WERI-Rb-1 (cell line): ENCODE data around the gene HSPA1B.
"Not testable (repeated sequence)": the region's sequence is repeated elsewhere in the genome, so short reads cannot be mapped to it uniquely, and the experiment has no call there.

Experiments used
- DNase-seq: peaks from one replicate; pipeline ENCODE4 v3.0.0-alpha.2; 2020
- H3K27ac ChIP-seq: fragments of 250-450 bp; sonication (Bioruptor Pico); 2 replicates; pipeline ENCODE4 v1.5.1; 2020; ENCODE audit warnings: mild to moderate bottlenecking, moderate library complexity
- H3K27me3 ChIP-seq: fragments of 250-450 bp; sonication (Bioruptor Pico); 2 replicates; pipeline ENCODE4 v1.5.1; 2021; ENCODE audit warnings: mild to moderate bottlenecking, low read depth, moderate library complexity; ENCODE audit not compliant: insufficient read depth, severe bottlenecking
- H3K36me3 ChIP-seq: fragments of 250-450 bp; sonication (Bioruptor Pico); 2 replicates; pipeline ENCODE4 v1.5.1; 2020; ENCODE audit warnings: mild to moderate bottlenecking, moderate library complexity
- H3K4me3 ChIP-seq: 2 replicates; pipeline ENCODE4 v1.5.1; 2011; ENCODE audit warnings: low read depth, mild to moderate bottlenecking, control low read depth, low read length
- H3K9me3 ChIP-seq: fragments of 250-450 bp; sonication (Bioruptor Pico); 2 replicates; pipeline ENCODE4 v1.5.1; 2021; ENCODE audit warnings: mild to moderate bottlenecking, moderate library complexity; ENCODE audit not compliant: severe bottlenecking
- CTCF ChIP-seq: IDR thresholded peaks from 2 replicates; pipeline ENCODE4 v1.5.1; 2011; ENCODE audit warnings: low read depth, mild to moderate bottlenecking, control low read depth, inconsistent platforms, low read length

HSPA1B gene

GRCh38 chr6:31795616-31796298 lies 31.8 kb upstream of the HSPA1B start, which contains the start of gene VARS1:
VARS1 (minus strand) TSS chr6:31795752; CDS start chr6:31795217, 535 bp downstream.
- DNase-seq: peak; percentile 99
- Histone ChIP-seq H3K36me3 (peaks cover 69% of the 10 kb centered on the region), H3K4me3 (peak within 1 kb of the TSS; percentile 96), H3K9me3 (no peaks in the 10 kb centered on the region), H3K27me3 (no peaks in the 10 kb centered on the region), H3K27ac (peak within 1 kb of the TSS; percentile 93)
- peak; percentile 99 for TF ChIP-seq CTCF

GRCh38 chr6:31796993-31797385 lies 30.5 kb upstream of the HSPA1B start:
- DNase-seq: no peak
- Histone ChIP-seq H3K27ac (peak overlapping the region; percentile 93; the same call in 1 of the 2 replicates), H3K27me3 (no peaks in the 10 kb centered on the region), H3K4me3 (no peak overlapping the region), H3K36me3 (peaks cover 68% of the 10 kb centered on the region), H3K9me3 (no peaks in the 10 kb centered on the region)
- no peak for TF ChIP-seq CTCF

GRCh38 chr6:31797588-31797987 lies 29.9 kb upstream of the HSPA1B start:
- DNase-seq: no peak
- Histone ChIP-seq H3K36me3 (peaks cover 68% of the 10 kb centered on the region), H3K9me3 (no peaks in the 10 kb centered on the region), H3K27me3 (no peaks in the 10 kb centered on the region), H3K27ac (peak overlapping the region; percentile 93; the same call in 1 of the 2 replicates), H3K4me3 (no peak overlapping the region)
- TF ChIP-seq CTCF: no peak

- no peak for DNase-seq
- H3K27me3 ChIP-seq: no peaks in the 10 kb centered on the region
- no peak overlapping the region for H3K4me3 ChIP-seq
- H3K27ac ChIP-seq: no peak overlapping the region
- TF ChIP-seq CTCF: no peak
- peaks cover 79% of the 10 kb centered on the region for H3K36me3 ChIP-seq
- no peaks in the 10 kb centered on the region for H3K9me3 ChIP-seq
Observed at GRCh38 chr6:31799781-31800180, 27.8 kb upstream of the HSPA1B start.

GRCh38 chr6:31801031-31801927 lies 26.3 kb upstream of the HSPA1B start:
- not testable (repeated sequence) for DNase-seq, H3K27me3 ChIP-seq, H3K9me3 ChIP-seq, H3K4me3 ChIP-seq, H3K27ac ChIP-seq
- peaks cover 90% of the 10 kb centered on the region for H3K36me3 ChIP-seq

- H3K36me3 ChIP-seq: peaks cover 46% of the 10 kb centered on the region
- H3K4me3 ChIP-seq: peak overlapping the region; percentile 83
- H3K27ac ChIP-seq: peak overlapping the region; percentile 87
- no peaks in the 10 kb centered on the region for H3K27me3 ChIP-seq
- DNase-seq: no peak
- H3K9me3 ChIP-seq: peaks cover 13% of the 10 kb centered on the region
- no peak for TF ChIP-seq CTCF
Observed at GRCh38 chr6:31805939-31806469, 21.5 kb upstream of the HSPA1B start.
